ENCODE measurements around the gene GNAO1. TPM values are rescaled to one million over a fixed set of nuclear protein-coding genes. Genes with fewer than 3 reads are reported as not detected.

GNAO1 gene
- total RNA-seq, 4 donors from 2014 or later: 2.7 to 12.9 (median 6.1) TPM

GRCh38 chr16:56245197-56245596 is 53.9 kb downstream of the GNAO1 start:
- 90 to 91% methylated on average over 6 of the region's 6 CpGs for WGBS, 2 donors
- no peak overlapping the region for H3K27ac ChIP-seq
- H3K36me3 ChIP-seq: no peaks in the 10 kb centered on the region
- no peak overlapping the region for H3K4me3 ChIP-seq
- TF ChIP-seq EP300 (IDR thresholded peaks at IDR 0.05) (no peak), CTCF (IDR thresholded peaks at IDR 0.05) (no peak), POLR2A (IDR thresholded peaks at IDR 0.05) (no peak)
- H3K27me3 ChIP-seq: no peaks in the 10 kb centered on the region
- H3K4me1 ChIP-seq: peaks cover 0 to 19% (median 4%) of the 10 kb centered on the region in 4 donors
- no peaks in the 10 kb centered on the region for H3K9me3 ChIP-seq
- DNase-seq (ENCODE audit: low spot score in 2 of 2): no peak

GRCh38 chr16:56246051-56246817 is 54.9 kb downstream of the GNAO1 start:
- TF ChIP-seq EP300 (IDR thresholded peaks at IDR 0.05): peak in 1 of 2 donors; percentile 32
- TF ChIP-seq POLR2A (IDR thresholded peaks at IDR 0.05): no peak
- no peak overlapping the region for H3K4me3 ChIP-seq
- H3K4me1 ChIP-seq: peaks cover 0 to 19% (median 4%) of the 10 kb centered on the region in 4 donors
- peak; percentile 24 to 29 for DNase-seq (ENCODE audit: low spot score in 2 of 2)
- 52 to 54% methylated on average over 11 to 13 of the region's 13 CpGs for WGBS, 2 donors
- no peak overlapping the region for H3K27ac ChIP-seq
- no peaks in the 10 kb centered on the region for H3K36me3 ChIP-seq
- no peaks in the 10 kb centered on the region for H3K27me3 ChIP-seq
- H3K9me3 ChIP-seq: no peaks in the 10 kb centered on the region

GRCh38 chr16:56247018-56247417 is 55.7 kb downstream of the GNAO1 start:
- no peak for DNase-seq (ENCODE audit: low spot score in 2 of 2)
- H3K36me3 ChIP-seq: no peaks in the 10 kb centered on the region
- no peaks in the 10 kb centered on the region for H3K9me3 ChIP-seq
- H3K4me1 ChIP-seq: peaks cover 0 to 19% (median 4%) of the 10 kb centered on the region in 4 donors
- TF ChIP-seq EP300 (IDR thresholded peaks at IDR 0.05): no peak
- no peak for TF ChIP-seq CTCF (IDR thresholded peaks at IDR 0.05)
- no peak for TF ChIP-seq POLR2A (IDR thresholded peaks at IDR 0.05)
- H3K27ac ChIP-seq: no peak overlapping the region
- H3K4me3 ChIP-seq: no peak overlapping the region
- WGBS, 2 donors: 97% methylated on average over 8 of the region's 8 CpGs
- H3K27me3 ChIP-seq: no peaks in the 10 kb centered on the region

- Histone ChIP-seq H3K9me3 (no peaks in the 10 kb centered on the region), H3K4me3 (no peak overlapping the region), H3K36me3 (no peaks in the 10 kb centered on the region), H3K4me1 (peaks cover 0 to 19% (median 4%) of the 10 kb centered on the region in 4 donors), H3K27ac (no peak overlapping the region), H3K27me3 (no peaks in the 10 kb centered on the region)
- TF ChIP-seq POLR2A (IDR thresholded peaks at IDR 0.05) (no peak), EP300 (IDR thresholded peaks at IDR 0.05) (no peak), CTCF (IDR thresholded peaks at IDR 0.05) (no peak)
- DNase-seq (ENCODE audit: low spot score in 2 of 2): no peak
Observed at GRCh38 chr16:56247808-56248207, 56.5 kb downstream of the GNAO1 start.

GRCh38 chr16:56252835-56253234 is 61.5 kb downstream of the GNAO1 start:
- no peak for DNase-seq (ENCODE audit: low spot score in 2 of 2)
- Histone ChIP-seq H3K4me3 (no peak overlapping the region), H3K27me3 (no peaks in the 10 kb centered on the region), H3K27ac (no peak overlapping the region), H3K36me3 (no peaks in the 10 kb centered on the region), H3K9me3 (no peaks in the 10 kb centered on the region), H3K4me1 (peaks cover 0 to 8% (median 0%) of the 10 kb centered on the region in 4 donors)
- no peak for TF ChIP-seq POLR2A (IDR thresholded peaks at IDR 0.05)
- no peak for TF ChIP-seq CTCF (IDR thresholded peaks at IDR 0.05)
- no peak for TF ChIP-seq EP300 (IDR thresholded peaks at IDR 0.05)
- WGBS, 2 donors: 70 to 76% methylated on average over 4 of the region's 4 CpGs
